ENCODE measurements around the gene HNRNPA1L2. TPM values are rescaled to one million over a fixed set of nuclear protein-coding genes. Genes with fewer than 3 reads are reported as not detected.
A peak's percentile ranks its signal among the peaks of the same experiment; 100 is the strongest.

Gene HNRNPA1L2
- polyA plus RNA-seq, 3 donors, result 0.79 to 6.8 (median 1.5) TPM

- no peaks in the 10 kb centered on the region for H3K4me1 ChIP-seq (ENCODE audit: control insufficient read depth in 1 of 2, insufficient read depth in 2 of 2, low read length in 2 of 2)
- WGBS (ENCODE audit: insufficient coverage), result 100% methylated on average over 1 of the region's 4 CpGs
- H3K36me3 ChIP-seq (replicated peaks in 1 of 2; ENCODE audit: control insufficient read depth in 1 of 2, insufficient read depth in 2 of 2, low read length in 2 of 2), result peaks cover 84 to 98% of the 10 kb centered on the region in 2 donors
- H3K27ac ChIP-seq (ENCODE audit: low read depth in 1 of 2, low read length in 2 of 2), result no peak overlapping the region
- Mint-ChIP-seq H3K4me3 (no peak overlapping the region), H3K27me3 (ENCODE audit: low read depth in 3 of 3) (peaks cover 0 to 2% (median 0%) of the 10 kb centered on the region in 3 donors), H3K27ac (no peak overlapping the region), H3K9me3 (no peaks in the 10 kb centered on the region), H3K36me3 (peaks cover 75 to 86% of the 10 kb centered on the region in 2 donors), H3K4me1 (no peaks in the 10 kb centered on the region)
- no peaks in the 10 kb centered on the region for H3K27me3 ChIP-seq (ENCODE audit: control insufficient read depth in 2 of 2, insufficient read depth in 2 of 2, low read length in 2 of 2)
- H3K9ac ChIP-seq (ENCODE audit: insufficient read depth, low read length, poor library complexity, severe bottlenecking), result no peak overlapping the region
- intact Hi-C loops (cut with micrococcal nuclease), result no loop called here
- no peak overlapping the region for H2AFZ ChIP-seq (ENCODE audit: insufficient read depth, low read depth, low read length, poor library complexity, severe bottlenecking)
- H4K20me1 ChIP-seq (ENCODE audit: insufficient read depth, low read length), result no peaks in the 10 kb centered on the region
- no peak for DNase-seq
- TF ChIP-seq, protein P1, sequence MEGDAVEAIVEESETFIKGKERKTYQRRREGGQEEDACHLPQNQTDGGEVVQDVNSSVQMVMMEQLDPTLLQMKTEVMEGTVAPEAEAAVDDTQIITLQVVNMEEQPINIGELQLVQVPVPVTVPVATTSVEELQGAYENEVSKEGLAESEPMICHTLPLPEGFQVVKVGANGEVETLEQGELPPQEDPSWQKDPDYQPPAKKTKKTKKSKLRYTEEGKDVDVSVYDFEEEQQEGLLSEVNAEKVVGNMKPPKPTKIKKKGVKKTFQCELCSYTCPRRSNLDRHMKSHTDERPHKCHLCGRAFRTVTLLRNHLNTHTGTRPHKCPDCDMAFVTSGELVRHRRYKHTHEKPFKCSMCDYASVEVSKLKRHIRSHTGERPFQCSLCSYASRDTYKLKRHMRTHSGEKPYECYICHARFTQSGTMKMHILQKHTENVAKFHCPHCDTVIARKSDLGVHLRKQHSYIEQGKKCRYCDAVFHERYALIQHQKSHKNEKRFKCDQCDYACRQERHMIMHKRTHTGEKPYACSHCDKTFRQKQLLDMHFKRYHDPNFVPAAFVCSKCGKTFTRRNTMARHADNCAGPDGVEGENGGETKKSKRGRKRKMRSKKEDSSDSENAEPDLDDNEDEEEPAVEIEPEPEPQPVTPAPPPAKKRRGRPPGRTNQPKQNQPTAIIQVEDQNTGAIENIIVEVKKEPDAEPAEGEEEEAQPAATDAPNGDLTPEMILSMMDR (IDR thresholded peaks at IDR 0.05), result no peak
- H3K4me3 ChIP-seq (replicated peaks in 1 of 3; ENCODE audit: low read depth in 2 of 3, low read length in 3 of 3), result no peak overlapping the region
- H3K4me2 ChIP-seq (replicated peaks; ENCODE audit: extremely low read depth, low read length, poor library complexity, severe bottlenecking), result no peak overlapping the region
- H3K79me2 ChIP-seq (ENCODE audit: insufficient read depth, low read length), result no peaks in the 10 kb centered on the region
- no peaks in the 10 kb centered on the region for H3K9me3 ChIP-seq (replicated peaks in 1 of 2; ENCODE audit: control insufficient read depth in 1 of 2, insufficient read depth in 1 of 2, low read length in 2 of 2)
Observed at GRCh38 chr13:52664272-52664671, 22.0 kb downstream of the HNRNPA1L2 start.

DNA sequence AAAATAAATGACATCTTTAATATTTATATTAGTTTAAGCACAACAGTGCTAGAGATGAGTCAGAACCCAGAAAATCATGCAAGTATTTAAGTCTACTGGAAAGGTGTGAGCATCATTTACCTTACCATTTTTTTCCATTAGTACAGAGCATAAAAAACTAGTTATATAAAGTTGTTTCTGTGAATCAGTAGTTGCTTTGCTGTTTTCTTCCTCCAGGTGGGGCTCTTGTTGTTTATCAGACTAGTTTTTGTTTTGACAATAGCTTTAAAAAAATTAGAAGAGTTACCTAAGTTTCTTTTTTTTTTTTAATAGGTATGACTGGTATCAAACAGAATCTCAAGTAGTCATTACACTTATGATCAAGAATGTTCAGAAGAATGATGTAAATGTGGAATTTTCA is 23.1 kb downstream of the HNRNPA1L2 start:
- no peaks in the 10 kb centered on the region for H3K27me3 ChIP-seq (ENCODE audit: control insufficient read depth in 2 of 2, insufficient read depth in 2 of 2, low read length in 2 of 2)
- H3K4me2 ChIP-seq (replicated peaks; ENCODE audit: extremely low read depth, low read length, poor library complexity, severe bottlenecking), result no peak overlapping the region
- no peak overlapping the region for H2AFZ ChIP-seq (ENCODE audit: insufficient read depth, low read depth, low read length, poor library complexity, severe bottlenecking)
- Mint-ChIP-seq H3K4me3 (no peak overlapping the region), H3K27ac (no peak overlapping the region), H3K9me3 (no peaks in the 10 kb centered on the region), H3K27me3 (ENCODE audit: low read depth in 3 of 3) (no peaks in the 10 kb centered on the region), H3K4me1 (no peaks in the 10 kb centered on the region), H3K36me3 (peaks cover 71 to 85% of the 10 kb centered on the region in 2 donors)
- H3K4me3 ChIP-seq (replicated peaks in 1 of 3; ENCODE audit: low read depth in 2 of 3, low read length in 3 of 3), result no peak overlapping the region
- DNase-seq, result peak in 2 of 3 donors; percentile 0 to 10
- H3K9ac ChIP-seq (ENCODE audit: insufficient read depth, low read length, poor library complexity, severe bottlenecking), result no peak overlapping the region
- H3K79me2 ChIP-seq (ENCODE audit: insufficient read depth, low read length), result no peaks in the 10 kb centered on the region
- peaks cover 82 to 100% of the 10 kb centered on the region in 2 donors for H3K36me3 ChIP-seq (replicated peaks in 1 of 2; ENCODE audit: control insufficient read depth in 1 of 2, insufficient read depth in 2 of 2, low read length in 2 of 2)
- H3K27ac ChIP-seq (ENCODE audit: low read depth in 1 of 2, low read length in 2 of 2), result no peak overlapping the region
- TF ChIP-seq, protein P1 (IDR thresholded peaks at IDR 0.05), result peak; percentile 46
- no peaks in the 10 kb centered on the region for H3K9me3 ChIP-seq (replicated peaks in 1 of 2; ENCODE audit: control insufficient read depth in 1 of 2, insufficient read depth in 1 of 2, low read length in 2 of 2)
- intact Hi-C loops (cut with micrococcal nuclease), result no loop called here
- no peaks in the 10 kb centered on the region for H3K4me1 ChIP-seq (ENCODE audit: control insufficient read depth in 1 of 2, insufficient read depth in 2 of 2, low read length in 2 of 2)
- H4K20me1 ChIP-seq (ENCODE audit: insufficient read depth, low read length), result no peaks in the 10 kb centered on the region
